ENCODE data around the gene ELL2.
"Not testable (repeated sequence)": the region's sequence is repeated elsewhere in the genome, so short reads cannot be mapped to it uniquely, and the experiment has no call there.

- TF ChIP-seq CTCF, POLR2A (IDR thresholded peaks at IDR 0.05): not testable (repeated sequence)
These were observed 110.5 kb downstream of the ELL2 start for GRCh38 chr5:95851141-95851540.

Measured in heart left ventricle (tissue), 13 donors.